ENCODE measurements around the gene RUSF1. TPM values are rescaled to one million over a fixed set of nuclear protein-coding genes. Genes with fewer than 3 reads are reported as not detected.

The RUSF1 gene
- total RNA-seq, 1 experiment from 2014 or later: 34.2 TPM

DNA sequence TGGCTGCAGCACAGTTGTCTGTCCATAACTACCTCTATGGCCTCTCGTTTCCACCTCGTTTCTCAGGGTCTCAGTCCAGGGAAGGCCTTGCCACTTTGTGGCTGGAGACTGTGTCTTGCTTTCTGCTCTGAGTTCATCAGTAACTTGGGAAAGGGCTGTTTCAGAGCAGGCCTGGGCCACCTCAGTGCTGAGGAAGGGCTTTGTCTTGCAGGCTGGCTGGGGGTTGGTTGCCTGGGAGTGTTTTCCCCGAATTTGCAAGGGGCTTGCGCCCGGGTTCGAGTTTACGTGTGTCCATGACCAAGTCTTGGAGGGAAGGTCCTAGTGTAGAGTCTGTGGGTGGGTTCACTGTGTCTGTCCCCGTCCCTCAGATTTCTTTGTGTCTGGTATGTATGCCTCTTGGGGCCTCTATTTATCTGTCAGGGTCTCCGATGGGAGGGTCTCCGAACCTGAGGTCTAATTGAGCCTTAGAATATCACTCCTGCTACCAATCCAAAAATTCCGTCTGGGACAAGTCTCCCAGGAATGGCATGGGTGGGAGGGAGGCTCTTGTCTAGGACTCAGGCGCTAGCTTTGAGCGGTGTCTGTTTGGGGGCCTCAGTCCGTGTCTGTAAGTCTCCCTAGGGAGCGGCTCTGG lies 36.8 kb downstream of the RUSF1 start:
- no peak for DNase-seq (ENCODE audit: low spot score)

DNA sequence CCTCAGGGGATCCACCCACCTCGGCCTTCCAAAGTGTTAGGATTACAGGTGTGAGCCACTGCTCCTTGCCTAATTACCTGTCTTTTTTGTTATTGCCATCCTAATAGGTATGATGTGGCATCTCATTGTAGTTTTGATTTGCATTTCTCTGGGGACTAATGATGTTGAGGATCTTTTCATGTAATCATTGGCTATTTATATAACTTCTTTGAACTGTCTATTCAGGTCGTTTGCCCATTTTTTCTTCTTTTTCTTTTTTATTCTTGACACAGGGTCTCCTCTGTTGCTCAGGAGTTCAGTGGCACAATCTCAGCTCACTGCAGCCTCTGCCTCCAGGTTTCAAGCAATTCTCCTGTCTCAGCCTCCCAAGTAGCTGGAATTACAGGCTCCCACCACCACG lies 37.6 kb downstream of the RUSF1 start:
- no peak for DNase-seq (ENCODE audit: low spot score)

- no peak for DNase-seq (ENCODE audit: low spot score)
Measured at GRCh38 chr16:31467858-31468257, 40.3 kb downstream of the RUSF1 start.

GRCh38 chr16:31467151-31467773 lies 40.9 kb downstream of the RUSF1 start:
- DNase-seq (ENCODE audit: low spot score): no peak

DNA sequence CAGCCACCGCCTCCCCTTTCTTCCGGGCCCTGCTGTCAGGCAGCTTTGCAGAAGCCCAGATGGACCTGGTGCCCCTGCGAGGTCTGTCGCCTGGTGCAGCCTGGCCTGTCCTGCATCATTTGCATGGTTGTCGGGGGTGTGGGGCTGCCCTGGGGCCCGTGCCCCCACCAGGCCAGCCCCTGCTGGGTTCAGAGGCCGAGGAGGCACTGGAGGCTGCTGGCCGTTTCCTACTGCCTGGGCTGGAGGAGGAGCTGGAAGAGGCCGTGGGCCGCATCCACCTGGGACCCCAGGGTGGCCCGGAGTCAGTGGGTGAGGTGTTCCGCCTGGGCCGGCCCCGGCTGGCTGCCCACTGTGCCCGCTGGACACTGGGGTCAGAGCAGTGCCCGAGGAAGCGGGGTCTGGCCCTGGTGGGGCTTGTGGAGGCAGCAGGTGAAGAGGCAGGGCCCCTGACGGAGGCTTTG lies 41.8 kb downstream of the RUSF1 start:
- no peak for DNase-seq (ENCODE audit: low spot score)

- DNase-seq (ENCODE audit: low spot score): no peak
Measured at GRCh38 chr16:31465788-31466370, 42.3 kb downstream of the RUSF1 start.

GRCh38 chr16:31464781-31465260 lies 43.4 kb downstream of the RUSF1 start:
- DNase-seq (ENCODE audit: low spot score): no peak

- DNase-seq (ENCODE audit: low spot score): no peak
Measured at GRCh38 chr16:31464348-31464769, 43.8 kb downstream of the RUSF1 start.

DNA sequence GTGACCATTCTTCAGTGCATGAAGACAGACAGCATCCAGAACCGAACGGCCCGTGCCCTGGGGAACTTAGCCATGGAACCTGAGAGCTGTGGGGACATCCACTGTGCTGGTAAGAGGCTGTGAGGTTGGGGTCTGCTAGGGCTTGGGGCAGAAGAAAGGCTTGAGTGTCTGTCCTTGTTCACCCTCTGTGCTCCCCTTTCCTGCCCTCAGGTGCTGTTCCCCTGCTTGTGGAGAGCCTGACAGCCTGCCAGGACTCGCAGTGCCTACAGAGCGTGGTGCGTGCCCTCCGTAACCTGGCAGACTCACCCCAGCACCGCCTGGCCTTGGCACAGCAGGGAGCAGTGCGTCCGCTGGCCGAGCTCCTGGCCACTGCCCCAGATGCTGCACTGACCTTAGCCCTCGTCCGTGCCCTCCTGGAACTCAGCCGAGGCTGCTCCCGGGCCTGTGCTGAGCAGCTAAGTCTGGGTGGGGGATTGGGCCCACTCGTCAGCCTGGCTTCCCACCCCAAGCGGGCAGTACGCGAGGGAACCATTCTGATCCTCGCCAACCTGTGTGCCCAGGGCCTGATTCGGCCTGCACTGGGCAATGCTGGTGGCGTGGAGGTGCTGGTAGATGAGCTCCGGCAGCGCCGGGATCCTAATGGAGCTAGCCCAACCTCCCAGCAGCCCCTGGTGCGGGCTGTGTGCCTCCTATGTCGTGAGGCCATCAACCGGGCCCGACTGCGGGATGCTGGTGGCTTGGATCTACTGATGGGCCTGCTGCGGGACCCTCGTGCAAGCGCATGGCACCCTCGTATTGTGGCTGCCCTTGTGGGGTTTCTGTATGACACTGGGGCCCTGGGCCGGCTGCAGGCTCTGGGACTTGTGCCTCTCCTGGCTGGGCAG lies 46.0 kb downstream of the RUSF1 start:
- no peak for DNase-seq (ENCODE audit: low spot score)

DNA sequence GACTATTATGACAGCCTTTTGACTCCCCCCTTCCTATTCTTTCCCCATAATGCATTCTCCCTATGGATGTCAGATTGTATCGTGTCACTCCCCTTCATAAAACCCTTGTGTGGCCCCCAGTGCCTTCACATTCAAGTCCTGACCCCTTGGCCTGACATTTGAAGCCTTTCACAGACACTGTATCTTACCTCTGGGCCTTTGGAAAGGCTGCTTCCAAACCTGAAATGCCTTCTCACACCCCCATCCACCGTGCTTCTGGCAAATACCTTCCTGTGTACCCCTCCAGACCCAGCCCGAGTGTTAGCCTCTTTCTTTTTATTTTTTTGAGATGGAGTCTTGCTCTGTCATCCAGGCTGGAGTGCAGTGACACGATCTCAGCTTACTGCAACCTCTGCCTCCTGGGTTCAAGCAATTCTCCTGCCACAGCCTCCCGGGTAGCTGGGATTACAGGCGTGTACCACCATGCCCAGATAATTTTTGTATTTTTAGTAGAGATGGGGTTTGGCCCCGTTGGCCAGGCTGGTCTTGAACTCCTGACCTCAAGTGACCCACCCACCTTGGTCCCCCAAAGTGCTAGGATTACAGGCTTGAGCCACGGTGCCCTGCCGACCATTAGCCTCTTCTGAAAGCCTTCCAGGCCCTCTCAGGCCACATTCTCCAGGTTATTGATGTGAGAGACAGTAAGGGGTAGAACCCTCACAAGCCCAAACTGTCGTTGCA lies 46.8 kb downstream of the RUSF1 start:
- no peak for DNase-seq (ENCODE audit: low spot score)

- peak; percentile 64 for DNase-seq (ENCODE audit: low spot score)
Measured at GRCh38 chr16:31460582-31461002, 47.6 kb downstream of the RUSF1 start.

DNA sequence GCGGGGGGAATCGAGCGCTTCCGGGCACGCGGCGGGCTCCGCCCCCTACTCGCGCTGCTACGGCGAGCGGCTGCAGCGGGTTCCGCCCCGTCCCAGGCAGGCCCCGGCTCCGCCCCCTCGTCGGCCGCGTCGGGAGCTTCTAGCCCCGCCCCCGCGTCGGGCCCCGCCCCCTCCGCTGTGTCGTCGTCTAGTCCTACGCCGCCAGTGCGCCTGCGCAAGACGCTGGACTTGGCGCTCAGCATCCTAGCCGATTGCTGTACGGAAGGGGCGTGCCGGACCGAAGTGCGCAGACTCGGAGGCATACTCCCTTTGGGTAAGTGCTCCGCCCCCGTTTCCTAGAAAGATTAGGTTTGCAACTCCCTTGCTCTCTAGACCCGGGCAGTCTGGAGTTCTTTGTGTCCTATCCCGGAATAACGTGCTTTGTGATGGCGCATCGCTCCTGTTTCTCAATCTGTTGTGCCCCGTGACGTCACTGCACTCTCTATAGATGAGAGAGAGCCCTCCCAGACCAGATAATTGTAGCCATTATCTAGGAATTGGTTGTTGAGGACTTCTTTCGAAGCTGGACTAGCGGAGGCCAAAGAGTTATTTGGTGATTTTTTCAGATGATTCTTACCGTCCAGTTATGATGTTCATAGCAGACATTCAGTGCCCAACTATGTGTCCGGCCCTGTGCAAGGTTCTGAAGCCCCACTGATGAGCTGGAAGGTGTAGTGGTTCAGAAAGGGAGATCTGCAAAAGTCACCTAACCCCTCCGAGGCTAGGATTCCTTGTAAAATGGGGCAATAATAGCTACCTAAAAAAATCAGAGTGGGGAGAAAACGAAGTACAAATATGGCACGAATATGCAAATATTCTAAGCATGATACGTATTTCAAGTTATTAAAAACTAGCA lies 48.3 kb downstream of the RUSF1 start:
- DNase-seq (ENCODE audit: low spot score): peak; percentile 99

- peak; percentile 99 for DNase-seq (ENCODE audit: low spot score)
Measured at GRCh38 chr16:31458844-31459686, 49.1 kb downstream of the RUSF1 start, which contains the start of gene ARMC5. Gene ARMC5 (plus strand): TSS chr16:31459501. CDS start chr16:31459525, 24 bp downstream.

GRCh38 chr16:31458073-31458843 lies 49.9 kb downstream of the RUSF1 start:
- DNase-seq (ENCODE audit: low spot score): no peak

- DNase-seq (ENCODE audit: low spot score): no peak
Measured at GRCh38 chr16:31456988-31457360, 51.2 kb downstream of the RUSF1 start.

- DNase-seq (ENCODE audit: low spot score): no peak
Measured at GRCh38 chr16:31455601-31456314, 52.4 kb downstream of the RUSF1 start.

GRCh38 chr16:31453255-31454204 lies 54.7 kb downstream of the RUSF1 start:
- peak; percentile 78 for DNase-seq (ENCODE audit: low spot score)
